ENCODE results near the gene STAT3.
"Not testable (repeated sequence)": the region's sequence is repeated elsewhere in the genome, so short reads cannot be mapped to it uniquely, and the experiment has no call there.

Gene STAT3

GRCh38 chr17:42380935-42381334 lies 7.3 kb downstream of the STAT3 start:
- no peak for DNase-seq (ENCODE audit: low read depth)

DNA sequence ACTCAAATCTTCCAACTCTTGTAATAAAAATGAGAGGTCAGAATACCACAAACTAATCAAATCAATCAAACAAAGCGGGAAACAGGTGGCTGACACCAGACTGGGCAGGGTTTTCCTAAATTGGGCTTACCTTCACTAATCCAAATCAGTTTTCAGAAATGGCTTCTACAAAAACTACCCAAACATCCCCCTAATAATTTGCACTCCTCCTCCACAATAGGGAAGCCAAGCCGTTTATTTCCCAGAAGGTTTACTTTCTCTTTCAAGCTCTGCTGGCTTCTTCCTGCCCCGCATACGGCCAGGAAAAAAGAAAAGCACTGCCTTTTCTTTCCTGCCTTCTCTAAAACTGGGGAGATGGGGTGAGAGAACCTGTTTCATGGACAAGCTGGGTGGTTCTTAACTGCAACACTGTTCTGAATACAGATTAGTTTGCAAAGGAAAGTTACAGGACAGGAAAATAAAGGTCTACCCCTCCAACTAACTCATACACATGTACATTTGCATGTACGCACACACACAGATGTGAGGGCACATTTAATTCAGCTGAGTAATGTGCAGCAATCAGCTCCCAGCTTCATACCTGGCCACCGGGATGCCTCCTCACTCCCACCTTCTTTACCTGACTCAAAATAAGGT lies 9.2 kb downstream of the STAT3 start:
- DNase-seq (ENCODE audit: low read depth) = no peak

DNA sequence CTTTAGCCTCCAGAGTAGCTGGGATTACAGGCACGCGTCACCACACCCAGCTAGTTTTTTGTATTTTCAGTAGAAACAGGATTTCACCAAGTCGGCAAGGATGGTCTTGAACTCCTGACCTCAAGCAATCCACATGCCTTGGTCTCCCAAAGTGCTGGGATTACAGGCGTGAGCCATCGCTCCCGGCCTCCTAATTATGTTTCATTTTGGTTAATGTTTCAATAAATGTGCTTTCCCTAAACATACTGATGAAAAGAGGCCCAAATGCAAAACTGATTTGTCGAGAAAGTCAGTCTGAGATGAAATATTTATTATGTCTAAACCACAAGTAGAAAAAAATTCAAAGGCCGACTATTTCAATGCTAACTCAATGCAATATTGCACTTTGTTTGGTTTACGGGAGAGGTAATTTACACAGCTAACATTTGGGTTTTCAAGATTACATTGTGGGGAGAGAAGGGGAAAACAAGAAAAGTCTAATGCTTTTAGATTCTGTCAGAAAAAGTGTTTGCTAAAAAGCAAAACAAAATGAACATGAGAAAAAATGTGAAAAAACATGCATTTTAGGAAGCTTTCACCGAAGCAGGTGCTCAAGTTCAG lies 9.8 kb downstream of the STAT3 start:
- no peak for DNase-seq (ENCODE audit: low read depth)

DNA sequence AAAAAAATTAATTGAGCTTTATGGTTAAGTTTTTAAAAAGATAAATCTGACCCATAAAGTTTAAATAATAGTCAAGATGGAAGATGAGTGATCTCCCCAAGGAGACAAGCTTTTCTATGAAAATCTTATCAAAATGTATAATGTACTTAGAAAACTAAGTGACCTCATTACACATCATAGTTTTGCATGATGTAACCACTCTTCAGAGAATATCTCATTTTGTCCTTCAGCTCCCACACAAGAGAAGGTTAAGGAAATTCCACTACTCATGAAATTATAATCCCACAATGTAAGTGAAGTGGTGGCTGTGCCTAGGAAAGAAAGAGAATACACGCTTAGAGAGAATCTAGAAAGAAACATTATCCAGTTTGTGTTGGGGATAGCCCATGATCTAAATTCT lies 14.3 kb downstream of the STAT3 start:
- DNase-seq (ENCODE audit: low read depth) = no peak

- no peak for DNase-seq (ENCODE audit: low read depth)
Measured at GRCh38 chr17:42372142-42372541, 16.1 kb downstream of the STAT3 start.

- not testable (repeated sequence) for DNase-seq (ENCODE audit: low read depth)
Measured at GRCh38 chr17:42368797-42369561, 19.3 kb downstream of the STAT3 start.

- DNase-seq (ENCODE audit: low read depth) = not testable (repeated sequence)
Measured at GRCh38 chr17:42368310-42368709, 19.9 kb downstream of the STAT3 start.

GRCh38 chr17:42366176-42367023 lies 21.8 kb downstream of the STAT3 start:
- not testable (repeated sequence) for DNase-seq (ENCODE audit: low read depth)

GRCh38 chr17:42365136-42365535 lies 23.1 kb downstream of the STAT3 start:
- DNase-seq (ENCODE audit: low read depth) = no peak

DNA sequence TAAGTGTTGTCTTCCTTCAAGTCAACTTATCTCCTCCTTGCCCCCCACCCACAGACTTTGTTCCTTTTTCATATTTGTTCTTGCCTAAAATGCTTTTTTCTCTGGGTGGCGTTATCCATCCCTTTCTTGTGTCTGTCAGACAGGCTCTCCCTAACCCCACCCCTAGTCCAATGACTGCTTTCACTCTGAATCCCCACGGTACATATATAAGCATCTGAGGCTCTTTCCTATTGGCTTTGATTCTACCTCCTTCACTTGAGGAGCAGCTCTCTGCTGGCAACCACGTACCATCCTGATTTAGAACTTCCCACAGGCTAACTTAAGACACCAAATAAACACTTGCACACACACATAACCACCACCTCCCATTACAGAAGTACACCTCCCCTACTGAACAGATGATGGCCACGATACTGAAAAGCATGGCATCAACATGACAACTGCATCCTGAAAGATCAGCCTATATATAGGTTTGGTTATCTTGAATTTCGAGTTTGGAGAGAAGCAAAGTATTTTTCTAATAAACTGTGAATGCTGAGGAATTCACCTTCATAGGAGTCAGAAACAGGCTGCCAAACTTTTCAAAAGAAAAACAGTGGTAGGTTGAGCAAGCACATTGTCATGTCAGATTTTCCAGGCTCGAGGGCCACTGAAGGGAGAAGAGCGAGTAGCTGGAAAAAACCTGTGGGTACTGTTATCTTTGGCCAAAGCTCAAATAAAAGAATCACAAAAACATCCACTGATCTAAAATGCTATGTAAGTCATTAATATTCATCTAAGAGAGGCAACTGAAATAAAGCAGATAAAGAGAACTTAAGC lies 24.3 kb downstream of the STAT3 start:
- no peak for DNase-seq (ENCODE audit: low read depth)

DNA sequence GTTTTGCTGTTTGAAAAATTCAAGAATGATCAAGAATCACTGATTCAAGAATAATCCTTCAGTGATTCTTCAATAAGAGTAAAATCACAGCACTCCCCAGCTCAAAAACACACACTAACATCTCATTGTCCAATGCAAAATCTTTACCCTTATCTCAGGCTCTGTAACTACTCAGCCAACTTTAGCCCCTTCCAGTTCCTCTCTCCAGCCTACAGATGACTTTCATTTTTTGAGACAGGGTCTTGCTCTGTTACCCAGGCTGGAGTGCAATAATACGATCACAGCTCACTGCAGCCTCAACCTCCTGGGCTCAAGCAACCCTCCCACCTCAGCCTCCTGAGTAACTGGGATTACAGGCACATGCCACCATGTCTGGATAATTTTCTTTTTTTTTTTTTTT lies 25.0 kb downstream of the STAT3 start:
- DNase-seq (ENCODE audit: low read depth) = no peak

DNA sequence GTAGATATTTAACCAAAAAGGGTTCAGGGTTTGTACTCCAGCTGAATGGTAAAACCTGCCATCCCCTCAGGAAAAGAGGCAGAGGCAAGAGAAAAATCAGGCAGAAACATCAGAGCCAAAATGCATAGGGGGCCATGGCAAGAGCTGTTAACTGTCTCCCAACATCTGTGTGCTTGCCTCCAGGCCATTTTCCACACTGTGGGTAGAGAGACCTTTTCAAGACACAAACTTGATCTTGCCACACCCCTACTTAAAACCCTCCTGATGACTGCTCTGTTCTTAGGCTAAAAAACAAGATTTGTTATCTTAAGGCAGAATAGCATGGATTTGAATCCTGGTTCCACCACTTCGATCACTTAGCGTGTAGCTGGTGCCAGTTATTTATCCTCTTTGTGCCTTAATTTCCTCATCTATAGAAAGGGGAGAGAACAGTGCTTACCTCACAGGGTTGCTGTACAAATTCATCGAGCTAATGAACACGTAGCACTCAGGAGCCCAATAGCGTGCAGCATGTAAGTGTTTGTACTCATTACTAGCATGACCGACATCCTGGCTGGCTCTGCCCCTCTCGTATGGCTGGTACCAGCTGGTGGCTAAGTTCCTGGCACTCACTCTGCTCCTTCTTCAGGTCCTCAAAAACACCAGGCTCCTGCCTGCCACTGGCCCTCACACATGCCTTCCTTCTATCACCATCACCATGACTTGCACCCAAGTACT lies 25.8 kb downstream of the STAT3 start:
- DNase-seq (ENCODE audit: low read depth) = no peak

DNA sequence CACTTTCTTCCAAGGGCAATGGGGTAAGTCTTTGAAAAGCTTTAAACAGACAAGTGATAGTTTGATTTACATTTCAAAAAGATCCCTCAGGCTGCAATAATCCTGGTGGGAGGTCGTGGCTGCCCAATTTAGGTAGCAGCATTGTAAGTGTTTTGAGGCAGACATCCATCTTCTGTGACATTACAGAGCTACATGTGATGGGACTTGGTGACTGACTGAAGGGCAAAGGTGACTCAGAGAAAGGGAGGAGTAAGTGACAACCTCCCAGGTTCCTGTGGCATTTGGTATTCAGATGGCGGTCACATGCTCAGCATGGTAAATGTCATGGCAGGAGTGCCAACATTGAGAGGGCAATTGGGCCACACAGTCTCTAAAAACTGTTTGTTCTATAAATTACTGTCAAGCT lies 26.5 kb downstream of the STAT3 start:
- no peak for DNase-seq (ENCODE audit: low read depth)

GRCh38 chr17:42360388-42360787 lies 27.9 kb downstream of the STAT3 start:
- DNase-seq (ENCODE audit: low read depth) = not testable (repeated sequence)

DNA sequence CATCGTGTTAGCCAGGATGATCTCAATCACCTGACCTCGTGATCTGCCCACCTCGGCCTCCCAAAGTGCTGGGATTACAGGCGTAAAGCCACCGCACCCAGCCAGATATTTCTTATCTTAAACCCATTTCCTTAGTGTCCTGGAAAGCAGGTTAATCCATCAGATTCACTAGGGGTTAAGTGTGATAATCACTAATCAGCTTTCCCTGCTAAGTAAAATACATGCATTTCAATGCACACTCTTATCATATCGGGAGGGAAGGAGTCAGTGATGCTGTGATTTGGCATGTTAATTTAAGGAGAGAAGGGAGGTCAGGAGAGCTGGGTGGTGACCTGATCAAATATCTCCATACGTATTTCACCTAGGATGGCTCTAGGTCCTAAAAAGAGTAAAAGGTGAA lies 29.1 kb downstream of the STAT3 start:
- DNase-seq (ENCODE audit: low read depth) = no peak

GRCh38 chr17:42358434-42358833 lies 29.8 kb downstream of the STAT3 start:
- DNase-seq (ENCODE audit: low read depth) = no peak

GRCh38 chr17:42354956-42355843 lies 33.0 kb downstream of the STAT3 start:
- no peak for DNase-seq (ENCODE audit: low read depth)

GRCh38 chr17:42348104-42348503 lies 40.1 kb downstream of the STAT3 start:
- DNase-seq (ENCODE audit: low read depth) = no peak

GRCh38 chr17:42347606-42348005 lies 40.6 kb downstream of the STAT3 start:
- DNase-seq (ENCODE audit: low read depth) = no peak

- DNase-seq (ENCODE audit: low read depth) = no peak
Measured at GRCh38 chr17:42347198-42347597, 41.0 kb downstream of the STAT3 start.

Data from activated T-cell treated with anti-CD3 and anti-CD28 coated beads for 1 hour (primary cell).